B cell (primary cell): Measurements from ENCODE around the gene MAML3.

ENCODE experiments used
- CTCF ChIP-seq: fragments of 200-600 bp; IDR thresholded peaks from one replicate; pipeline ENCODE4 v1.8.0; 2022; ENCODE audit warnings: antibody characterized with exemption, mild to moderate bottlenecking
- EZH2 ChIP-seq: IDR thresholded peaks from 2 replicates; pipeline ENCODE4 v1.6.1; 2012; ENCODE audit warnings: borderline replicate concordance, low read depth, mild to moderate bottlenecking, moderate library complexity, low read length; ENCODE audit not compliant: insufficient read depth, poor library complexity, severe bottlenecking

DNA sequence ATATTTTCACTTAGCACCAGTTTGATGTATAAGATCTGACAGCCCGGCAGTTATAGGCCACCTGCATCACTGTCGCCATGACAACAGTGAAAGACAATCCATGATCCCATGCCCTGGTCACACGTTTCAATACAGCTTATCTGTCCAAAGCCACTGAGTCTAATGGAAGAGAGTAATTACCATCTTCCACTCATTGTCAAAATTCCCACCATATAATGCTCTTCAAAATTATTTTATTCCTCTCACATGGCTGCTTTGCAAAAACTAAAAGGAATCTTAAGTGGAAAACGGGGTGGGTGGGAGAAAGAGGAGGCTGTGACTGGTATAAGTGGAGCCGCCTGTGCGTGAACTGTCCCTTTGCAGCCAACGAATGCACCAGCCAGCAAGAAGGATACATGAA lies 44.2 kb downstream of the MAML3 start:
- TF ChIP-seq CTCF: no peak
- no peak for TF ChIP-seq EZH2
